Iris pigment epithelial cell (primary cell): ENCODE results near the gene TMC2.
"Not testable (repeated sequence)": the region's sequence is repeated elsewhere in the genome, so short reads cannot be mapped to it uniquely, and the experiment has no call there.

Experiments
- DNase-seq: peaks from one replicate; pipeline ENCODE4 v3.0.0-alpha.2; 2011; ENCODE audit warnings: low read depth

Gene TMC2

DNA sequence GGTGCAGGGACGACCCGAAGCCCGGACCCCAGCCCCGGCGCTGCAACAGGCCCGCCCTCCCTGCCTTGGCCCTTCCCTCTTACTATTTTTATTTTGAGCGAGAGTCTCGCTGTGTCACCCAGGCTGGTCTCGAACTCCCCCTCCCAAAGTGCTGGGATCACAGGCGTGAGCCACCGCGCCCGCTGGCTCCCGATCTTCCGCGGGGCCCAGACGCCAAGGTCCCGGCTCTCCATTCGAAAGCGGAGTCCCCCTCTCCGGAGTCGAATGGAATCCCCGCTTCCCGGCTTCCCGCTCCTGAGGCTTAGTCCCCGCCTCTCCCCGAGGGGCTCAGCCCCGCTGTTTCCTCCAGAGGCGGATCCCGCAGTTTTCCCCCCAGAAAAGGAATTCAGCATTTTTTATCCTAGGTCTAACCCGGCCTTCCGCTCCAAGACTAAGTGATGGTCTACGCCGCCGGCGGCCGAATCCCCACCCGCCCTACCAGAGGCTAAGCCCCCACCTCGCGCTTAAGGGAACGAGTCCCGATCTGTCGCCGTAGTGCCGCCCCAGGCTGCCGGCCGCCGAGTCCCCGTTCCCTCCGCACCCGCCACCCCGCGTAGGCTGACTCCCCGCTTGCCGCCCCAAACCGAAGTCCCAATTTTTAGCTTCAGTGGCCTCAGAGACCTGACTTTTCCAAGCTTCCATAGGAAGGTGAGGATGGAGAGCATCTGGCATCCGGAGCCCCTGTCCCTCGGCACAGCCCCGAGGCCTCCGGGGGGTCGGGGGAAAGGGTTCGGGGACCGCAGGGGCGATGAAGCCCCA, 11.5 kb upstream of the TMC2 start:
- DNase-seq, result peak; percentile 17

DNA sequence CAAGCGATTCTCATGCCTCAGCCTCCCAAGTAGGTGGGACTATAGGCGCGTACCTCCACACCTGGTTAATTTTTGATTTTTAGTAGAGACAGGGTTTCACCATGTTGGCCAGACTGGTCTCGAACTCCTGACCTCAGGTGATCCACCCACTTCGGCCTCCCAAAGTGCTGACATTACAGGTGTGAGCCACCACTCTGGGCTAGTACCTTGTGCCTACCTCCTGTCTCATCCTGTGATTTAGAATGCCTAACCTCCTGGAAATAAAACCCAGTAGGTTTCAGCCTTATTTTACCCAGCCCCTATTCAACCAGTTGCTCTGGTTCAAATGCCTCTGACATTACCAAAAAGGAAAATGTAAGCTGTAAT, 10.2 kb upstream of the TMC2 start:
- DNase-seq, result not testable (repeated sequence)

DNA sequence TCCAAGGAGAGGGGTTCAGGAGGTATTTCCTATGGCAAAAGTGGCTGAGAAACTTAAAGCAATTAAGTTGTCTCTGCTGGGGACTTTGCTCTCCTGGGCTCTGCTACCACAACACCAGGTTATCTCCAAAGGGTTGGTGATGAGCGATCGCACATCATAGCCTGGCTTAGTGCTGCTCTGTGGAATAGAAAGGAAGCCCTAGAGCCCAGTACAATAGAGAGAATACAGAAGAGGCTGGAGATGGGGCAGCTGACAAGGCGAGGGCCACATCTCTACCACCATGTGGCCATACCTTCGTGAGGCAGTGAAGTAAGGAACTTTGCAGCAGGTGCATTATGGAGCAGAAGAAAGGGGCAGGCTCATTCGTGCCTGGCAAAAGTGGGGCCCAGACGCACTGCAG, 8.6 kb upstream of the TMC2 start:
- no peak for DNase-seq

GRCh38 chr20:2528671-2529271, 7.6 kb upstream of the TMC2 start:
- no peak for DNase-seq

GRCh38 chr20:2533118-2533517, 3.3 kb upstream of the TMC2 start:
- no peak for DNase-seq

GRCh38 chr20:2535711-2536559, 438 bp upstream of the TMC2 start:
- no peak for DNase-seq

DNA sequence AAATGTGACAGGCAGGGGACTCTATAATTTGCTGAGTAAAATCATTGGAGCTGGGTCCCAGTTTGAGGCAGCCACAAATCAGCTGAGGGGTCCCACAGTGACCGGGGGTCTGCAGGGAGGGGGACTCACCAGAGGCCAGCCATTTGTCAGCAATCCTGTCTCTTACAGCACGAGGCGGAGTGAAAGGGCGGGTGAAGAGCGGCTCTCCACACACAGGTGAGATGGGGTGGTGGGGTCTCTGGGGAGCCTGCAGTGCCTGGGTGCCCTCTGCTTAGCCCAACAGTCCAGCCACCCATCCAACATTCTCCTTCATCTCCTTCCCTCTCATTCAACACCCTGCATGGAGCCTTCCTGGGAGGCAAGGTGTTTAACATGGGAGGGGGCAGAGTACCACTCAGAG, 728 bp downstream of the TMC2 start:
- DNase-seq, result no peak

- DNase-seq, result no peak
Measured at GRCh38 chr20:2538356-2538755, 2.0 kb downstream of the TMC2 start.

- no peak for DNase-seq
Measured at GRCh38 chr20:2538931-2539720, 2.8 kb downstream of the TMC2 start.

DNA sequence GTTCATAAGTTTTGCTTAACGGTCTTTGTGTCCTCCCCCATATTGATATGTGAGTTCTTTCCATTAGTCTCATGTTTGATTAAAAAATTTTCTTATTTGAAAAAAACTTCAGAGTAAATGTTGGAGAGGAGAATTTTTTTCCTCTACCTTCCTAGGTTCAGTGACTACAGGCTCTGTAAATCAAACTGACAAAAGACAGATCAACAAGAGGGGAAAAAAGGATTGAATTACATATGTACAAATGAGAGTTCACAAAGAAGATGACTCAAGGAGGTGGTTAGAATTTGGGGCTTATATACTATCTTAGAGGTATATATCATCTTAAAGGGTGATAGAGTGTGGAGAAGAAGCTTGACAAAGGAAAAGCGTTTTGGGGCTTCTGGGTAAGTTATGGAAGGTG, 5.6 kb downstream of the TMC2 start:
- no peak for DNase-seq

DNA sequence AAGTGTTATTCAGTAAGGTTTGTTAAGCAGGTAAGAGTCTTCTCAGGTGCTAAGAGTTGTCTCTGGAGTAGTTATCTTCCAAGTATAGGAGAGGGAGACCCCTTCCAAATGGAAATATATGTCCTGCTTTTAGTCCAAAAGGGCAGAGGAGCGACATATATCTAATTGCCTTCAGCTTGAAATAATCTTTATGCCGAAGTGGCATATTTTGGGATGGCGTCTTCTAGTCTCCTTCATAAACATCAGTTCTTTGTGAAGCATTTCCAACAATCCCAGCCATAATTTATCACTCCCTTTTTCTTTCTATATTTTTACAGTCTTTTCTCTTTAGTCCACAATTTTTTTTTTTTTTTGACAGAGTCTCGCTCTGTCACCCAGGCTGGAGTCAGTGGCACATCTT, 6.0 kb downstream of the TMC2 start:
- DNase-seq, result no peak

- DNase-seq, result peak; percentile 17
Measured at GRCh38 chr20:2544211-2544610, 7.8 kb downstream of the TMC2 start.

- no peak for DNase-seq
Measured at GRCh38 chr20:2545594-2545993, 9.2 kb downstream of the TMC2 start.

DNA sequence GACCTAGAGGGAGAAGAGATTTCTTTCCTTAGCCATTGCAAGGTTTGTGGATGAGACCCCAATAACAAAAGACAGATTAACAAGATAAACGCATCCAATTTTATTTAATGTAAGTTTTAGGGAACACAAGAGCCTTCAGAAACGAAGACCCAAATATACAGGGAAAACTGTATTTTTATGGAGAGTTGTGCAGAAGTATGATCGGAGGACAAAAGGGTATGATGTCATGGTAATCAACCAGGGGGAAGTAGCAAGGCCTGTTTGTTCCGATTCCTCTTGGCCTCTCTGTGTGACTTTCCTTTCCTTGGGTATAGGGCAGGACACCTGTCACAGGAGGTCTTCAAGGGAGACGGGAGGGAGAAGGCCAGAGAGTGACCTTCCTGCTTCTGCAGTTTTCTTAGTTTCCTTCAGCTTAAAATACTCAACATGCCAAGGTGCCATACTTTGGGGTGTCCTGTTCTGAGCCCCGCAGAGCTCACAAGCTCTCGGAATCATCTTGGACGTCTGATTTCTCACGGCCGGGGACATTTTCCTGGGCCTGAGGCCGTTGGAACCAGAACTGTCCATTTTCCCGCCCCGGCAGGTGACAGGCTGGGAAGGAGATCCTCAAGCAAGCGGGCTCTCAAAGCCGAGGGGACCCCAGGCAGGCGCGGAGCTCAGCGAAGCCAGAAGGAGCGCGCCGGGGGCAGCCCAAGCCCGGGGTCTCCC, 21.7 kb downstream of the TMC2 start:
- no peak for DNase-seq

- no peak for DNase-seq
Measured at GRCh38 chr20:2558581-2559278, 22.4 kb downstream of the TMC2 start.

DNA sequence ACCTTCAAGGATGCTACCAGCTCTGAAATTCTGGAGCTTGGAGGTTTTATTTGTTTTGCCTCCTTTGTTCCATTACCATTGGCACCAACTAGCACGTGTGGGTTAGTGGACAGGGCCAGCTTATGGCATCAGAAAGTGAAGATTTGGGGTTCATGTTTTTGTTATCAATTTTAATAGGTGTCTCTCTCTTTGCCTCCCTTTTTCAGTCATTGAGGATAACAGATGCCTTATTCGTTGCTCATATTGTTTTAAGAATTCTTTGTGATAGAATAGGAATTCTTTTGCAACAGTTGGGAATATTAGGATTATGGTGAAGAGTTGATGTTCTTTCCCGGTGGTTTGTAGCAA, 22.9 kb downstream of the TMC2 start:
- DNase-seq, result no peak

DNA sequence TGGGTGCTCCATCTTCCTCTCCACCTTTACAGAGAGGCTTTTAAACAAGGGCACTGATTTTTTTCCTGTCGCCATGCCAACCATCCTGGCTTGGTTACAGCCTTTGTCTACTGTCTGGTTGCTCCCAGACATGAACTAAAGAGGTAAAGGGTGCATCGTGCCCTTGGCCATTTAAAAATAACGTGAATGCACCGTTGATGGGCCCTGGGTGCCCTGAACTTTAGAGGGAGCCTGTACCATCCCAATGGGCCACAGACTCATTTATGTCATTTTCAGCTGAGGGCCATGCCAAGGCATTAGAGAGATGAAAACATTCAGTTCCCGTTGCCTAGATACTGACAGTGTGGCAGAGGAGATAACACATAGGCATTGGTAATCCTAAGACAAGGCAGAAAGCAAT, 23.3 kb downstream of the TMC2 start:
- DNase-seq, result no peak

DNA sequence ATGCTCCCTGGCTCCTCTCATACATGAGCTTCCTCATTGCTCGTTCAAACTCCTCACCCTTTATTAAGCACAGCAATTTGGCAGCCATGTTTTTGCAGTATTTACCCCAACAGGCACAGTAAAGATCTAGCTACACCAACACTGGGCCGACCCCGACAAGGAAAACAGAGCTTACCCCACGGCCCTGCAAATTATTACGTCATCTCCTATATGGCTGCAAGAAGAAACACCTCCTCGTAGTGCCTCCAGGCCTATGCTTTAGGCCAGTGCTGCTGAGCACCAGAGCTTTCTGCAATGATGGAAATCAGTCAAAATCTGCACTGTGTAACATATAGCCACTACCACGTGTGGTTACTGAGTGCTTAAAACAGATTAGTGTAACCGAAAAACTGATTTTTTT, 26.7 kb downstream of the TMC2 start:
- no peak for DNase-seq

GRCh38 chr20:2564406-2564805, 28.0 kb downstream of the TMC2 start:
- no peak for DNase-seq

- no peak for DNase-seq
Measured at GRCh38 chr20:2575682-2576081, 39.3 kb downstream of the TMC2 start.

DNA sequence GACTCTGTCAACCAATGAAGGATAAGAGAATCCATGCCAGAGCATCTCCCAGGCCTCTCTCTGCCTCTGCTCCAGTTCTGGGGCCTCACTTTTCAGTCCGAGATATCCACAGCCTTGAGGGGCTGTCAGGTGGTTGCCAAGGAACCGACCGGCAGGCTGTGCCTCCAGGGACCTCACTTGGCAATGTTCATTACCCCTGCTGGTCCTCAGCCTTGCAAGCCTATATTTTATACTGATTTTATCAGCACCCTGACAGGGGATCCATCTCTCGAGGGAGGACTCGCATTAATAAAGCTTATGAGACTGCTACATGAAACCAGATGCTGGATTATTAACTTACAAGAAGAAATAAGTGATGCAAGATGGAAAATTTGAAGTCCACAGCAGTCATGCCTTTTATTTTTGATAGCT, 39.9 kb downstream of the TMC2 start:
- no peak for DNase-seq
